Measurements from ENCODE around the gene SERPINF2.

GRCh38 chr17:1743088-1743439 is 393 bp downstream of the SERPINF2 start:
- TF ChIP-seq CTCF (IDR thresholded peaks at IDR 0.05; ENCODE audit: insufficient read depth, low read length, poor library complexity, severe bottlenecking) (no peak), EZH2phosphoT487 (conservative IDR thresholded peaks at IDR 0.05; ENCODE audit: low read length) (no peak)

Data from SU-DHL-6 (cell line).